GM21717 (cell line): ENCODE data around the gene GZMM.

Experiments
- ATAC-seq: cut with Tn5 transposase; IDR thresholded peaks from one replicate; pipeline ENCODE4 v1.9.1; 2021; ENCODE audit warnings: mild to moderate bottlenecking, moderate library complexity; ENCODE audit not compliant: unreplicated experiment

Gene GZMM

DNA sequence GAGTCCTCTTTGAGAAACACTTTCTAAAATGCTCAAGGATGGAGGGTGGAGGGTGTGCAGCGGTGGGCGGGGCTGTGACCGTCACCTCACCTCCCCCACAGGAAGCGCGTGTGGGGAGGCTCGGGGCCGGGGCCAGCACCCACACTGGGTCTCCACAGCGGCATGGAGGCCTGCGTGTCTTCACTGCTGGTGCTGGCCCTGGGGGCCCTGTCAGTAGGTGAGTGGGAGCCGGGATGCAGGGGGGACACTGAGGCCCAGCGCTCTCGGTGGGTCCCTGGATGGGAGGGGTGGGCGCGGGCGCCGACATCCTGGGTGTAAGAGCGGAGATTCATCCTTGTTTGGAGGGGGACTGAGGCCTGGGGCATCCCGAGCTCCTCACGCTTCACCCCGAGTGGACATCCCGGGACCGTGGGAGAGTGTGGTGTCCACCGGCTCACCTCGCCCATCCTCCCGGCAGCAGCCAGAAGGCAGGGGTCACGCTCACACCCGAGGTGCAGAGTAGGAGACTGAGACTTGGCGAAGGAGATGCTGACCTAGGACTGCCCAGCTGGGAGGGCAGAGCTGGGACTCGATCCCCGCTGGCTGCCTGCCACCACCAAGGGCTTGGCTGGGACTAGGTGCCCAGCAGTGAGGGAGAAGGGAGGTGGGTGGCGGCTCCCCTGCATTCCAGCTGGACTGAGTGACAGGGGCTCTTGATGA is at the start of gene GZMM:
Gene GZMM (plus strand): TSS at position 144 of the 699 bp plus-strand sequence. CDS start 19 bp downstream, at position 163.
- no peak for ATAC-seq

DNA sequence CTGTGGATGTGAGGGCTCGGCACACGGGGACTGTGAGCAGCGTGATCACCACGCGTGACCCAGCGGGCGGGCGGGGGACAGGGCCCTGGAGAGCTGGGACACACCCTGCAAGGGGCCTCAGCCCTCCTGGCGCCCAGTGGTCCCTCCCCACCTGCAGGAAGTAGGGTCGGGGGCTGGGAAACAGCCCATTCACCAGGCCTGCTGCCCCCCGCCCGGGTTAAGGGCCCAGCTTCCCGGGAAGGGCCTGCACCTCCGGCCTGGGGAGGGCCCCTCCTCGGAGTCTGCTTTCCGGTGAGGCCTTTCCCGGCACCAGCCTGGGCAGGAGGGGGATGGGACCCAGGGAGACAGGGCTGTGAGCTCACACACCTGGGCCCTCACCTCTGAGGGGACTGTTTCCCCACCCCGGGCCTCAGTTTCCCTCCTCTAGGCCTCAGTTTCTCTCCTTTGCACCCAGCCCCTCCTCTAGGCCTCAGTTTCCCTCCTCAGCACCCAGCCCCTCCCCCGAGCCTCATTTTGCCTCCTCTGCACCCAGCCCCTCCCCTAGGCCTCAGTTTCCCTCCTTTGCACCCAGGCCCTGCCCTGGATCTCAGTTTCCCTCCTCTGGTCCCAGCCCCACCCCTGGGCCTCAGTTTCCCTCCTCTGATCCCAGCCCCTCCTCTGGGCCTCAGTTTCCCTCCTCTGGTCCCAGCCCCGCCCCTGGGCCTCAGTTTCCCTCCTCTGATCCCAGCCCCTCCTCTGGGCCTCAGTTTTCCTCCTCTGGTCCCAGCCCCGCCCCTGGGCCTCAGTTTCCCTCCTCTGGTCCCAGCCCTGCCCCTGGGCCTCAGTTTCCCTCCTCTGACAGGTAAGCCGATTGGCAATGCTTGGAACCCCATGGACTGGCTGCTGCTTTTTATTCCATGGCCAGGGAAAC is 49.4 kb upstream of the GZMM start:
- no peak for ATAC-seq

- ATAC-seq: no peak
These were observed 48.8 kb upstream of the GZMM start for GRCh38 chr19:495081-495401.

- no peak for ATAC-seq
These were observed 48.3 kb upstream of the GZMM start for GRCh38 chr19:495402-496111.

DNA sequence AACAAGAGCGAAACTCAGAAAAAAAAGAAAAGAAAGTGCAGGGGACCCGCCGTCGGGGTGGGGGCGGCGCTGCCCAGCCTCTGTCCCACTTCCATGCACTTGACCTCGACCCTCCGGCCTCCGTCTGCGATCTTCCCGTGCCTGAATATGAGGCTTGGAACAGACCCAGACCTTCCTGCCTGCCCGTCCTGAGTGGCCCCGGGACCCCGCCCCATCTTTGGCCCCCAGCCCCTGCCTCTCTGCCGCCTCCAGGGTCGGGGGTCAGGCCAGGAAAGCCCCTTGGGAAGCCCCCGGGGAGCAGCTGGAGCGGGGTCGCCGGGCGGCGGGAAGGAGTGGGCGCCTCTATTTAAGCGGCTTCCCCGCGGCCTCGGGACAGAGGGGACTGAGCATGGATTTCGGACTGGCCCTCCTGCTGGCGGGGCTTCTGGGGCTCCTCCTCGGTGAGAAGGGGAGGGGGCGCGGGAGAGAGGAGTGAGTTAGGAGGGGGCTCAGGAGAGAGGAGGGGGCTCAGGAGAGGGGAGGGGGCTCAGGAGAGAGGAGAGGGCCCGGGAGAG is 47.7 kb upstream of the GZMM start, which contains the start of gene MADCAM1:
Gene MADCAM1 (plus strand): TSS at position 375 of the 554 bp plus-strand sequence. CDS start 14 bp downstream, at position 389.
- no peak for ATAC-seq

DNA sequence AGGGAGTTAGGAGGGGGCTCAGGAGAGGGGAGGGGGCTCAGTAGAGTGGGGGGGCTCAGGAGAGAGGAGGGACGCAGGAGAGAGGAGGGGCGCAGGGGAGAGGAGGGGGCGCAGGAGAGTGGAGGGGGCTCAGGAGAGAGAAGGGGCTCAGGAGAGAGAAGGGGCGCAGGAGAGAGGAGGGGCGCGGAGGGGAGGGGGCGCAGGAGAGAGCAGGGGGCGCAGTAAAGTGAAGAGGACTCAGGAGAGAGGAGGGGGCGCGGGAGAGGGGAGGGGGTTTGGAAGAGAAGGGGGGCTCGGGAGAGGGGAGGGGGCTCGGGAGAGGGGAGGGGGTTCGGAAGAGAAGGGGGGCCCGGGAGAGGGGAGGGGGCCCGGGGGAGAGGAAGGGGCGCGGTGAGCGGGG is 46.9 kb upstream of the GZMM start:
- no peak for ATAC-seq

DNA sequence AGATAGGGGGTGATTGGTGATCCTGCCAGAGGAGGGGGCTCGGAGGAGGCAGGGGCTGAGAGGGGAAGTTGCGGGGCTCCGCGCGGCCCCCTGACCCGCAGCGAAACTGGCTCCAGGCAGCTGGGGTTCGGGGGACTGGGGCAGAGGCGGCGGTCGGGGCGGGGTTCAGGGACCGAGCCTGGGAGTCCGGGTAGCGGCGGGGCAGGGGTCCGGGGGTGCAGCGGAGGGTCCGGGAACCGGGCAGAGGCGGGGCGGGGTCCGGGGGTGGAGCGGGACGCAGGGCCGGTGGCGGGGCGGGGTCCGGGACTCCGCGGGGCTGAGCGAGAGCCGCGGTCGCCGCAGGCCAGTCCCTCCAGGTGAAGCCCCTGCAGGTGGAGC is 46.4 kb upstream of the GZMM start:
- no peak for ATAC-seq

- no peak for ATAC-seq
These were observed 45.9 kb upstream of the GZMM start for GRCh38 chr19:497869-498510.

DNA sequence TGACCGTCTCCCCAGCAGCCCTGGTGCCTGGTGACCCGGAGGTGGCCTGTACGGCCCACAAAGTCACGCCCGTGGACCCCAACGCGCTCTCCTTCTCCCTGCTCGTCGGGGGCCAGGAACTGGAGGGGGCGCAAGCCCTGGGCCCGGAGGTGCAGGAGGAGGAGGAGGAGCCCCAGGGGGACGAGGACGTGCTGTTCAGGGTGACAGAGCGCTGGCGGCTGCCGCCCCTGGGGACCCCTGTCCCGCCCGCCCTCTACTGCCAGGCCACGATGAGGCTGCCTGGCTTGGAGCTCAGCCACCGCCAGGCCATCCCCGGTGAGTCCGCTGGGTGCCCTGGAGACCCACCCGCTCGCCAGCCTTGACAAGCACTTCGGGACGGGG is 45.4 kb upstream of the GZMM start:
- no peak for ATAC-seq

- ATAC-seq: no peak
These were observed 44.8 kb upstream of the GZMM start for GRCh38 chr19:498977-499623.

- ATAC-seq: no peak
These were observed 42.2 kb upstream of the GZMM start for GRCh38 chr19:501646-502045.

DNA sequence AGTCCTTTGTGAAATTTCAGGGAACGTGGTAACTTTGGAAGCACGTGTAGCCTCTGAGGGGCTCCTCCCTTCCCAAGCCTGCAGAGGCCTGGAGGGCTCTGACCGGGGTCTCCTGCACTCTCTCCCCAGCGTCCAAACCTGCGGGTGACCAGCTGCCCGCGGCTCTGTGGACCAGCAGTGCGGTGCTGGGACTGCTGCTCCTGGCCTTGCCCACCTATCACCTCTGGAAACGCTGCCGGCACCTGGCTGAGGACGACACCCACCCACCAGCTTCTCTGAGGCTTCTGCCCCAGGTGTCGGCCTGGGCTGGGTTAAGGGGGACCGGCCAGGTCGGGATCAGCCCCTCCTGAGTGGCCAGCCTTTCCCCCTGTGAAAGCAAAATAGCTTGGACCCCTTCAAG is 39.2 kb upstream of the GZMM start:
- ATAC-seq: no peak

DNA sequence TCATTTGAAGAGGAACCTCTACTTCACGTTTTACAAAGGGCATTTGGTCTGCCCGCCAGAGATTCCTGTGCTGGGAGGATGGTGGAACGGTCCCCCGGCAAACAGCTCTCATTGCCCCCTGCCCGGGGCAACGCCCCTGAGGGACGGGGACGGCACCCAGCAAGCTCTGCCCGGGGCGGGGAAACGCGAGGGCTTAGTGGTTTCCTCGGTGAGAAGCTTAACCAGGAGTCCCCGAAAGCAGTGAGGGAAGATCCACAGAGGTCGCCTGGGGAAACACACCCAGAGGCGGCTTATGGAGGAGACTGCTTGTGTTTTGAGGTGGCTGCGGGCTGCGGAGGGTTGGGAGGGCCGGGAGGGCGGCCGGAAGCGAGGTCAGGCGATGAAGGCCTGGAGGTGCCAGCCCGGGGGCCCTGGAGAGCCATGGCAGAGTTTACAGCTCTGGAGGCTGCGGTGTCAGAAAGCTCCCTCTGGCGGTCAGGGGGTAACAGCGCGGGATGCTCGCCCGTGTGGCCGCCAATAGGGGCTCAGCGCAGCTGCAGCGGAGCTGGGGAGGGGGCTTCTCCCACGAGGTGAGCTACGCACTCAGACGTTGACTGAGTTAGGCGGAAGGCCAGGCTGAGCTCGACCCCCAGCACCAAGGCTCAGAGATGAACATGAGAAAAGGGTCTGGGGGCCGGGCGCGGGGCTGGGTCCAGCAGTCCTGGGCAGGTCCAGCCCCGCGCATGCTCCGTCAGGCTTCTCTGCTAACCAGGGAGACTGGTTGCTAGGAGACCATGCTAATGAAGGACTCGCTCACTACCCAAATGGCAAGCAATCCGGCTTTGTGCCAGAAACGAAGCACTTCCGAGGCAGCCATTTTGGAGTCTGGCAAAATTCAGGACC is 37.2 kb upstream of the GZMM start:
- peak; percentile 48 for ATAC-seq

DNA sequence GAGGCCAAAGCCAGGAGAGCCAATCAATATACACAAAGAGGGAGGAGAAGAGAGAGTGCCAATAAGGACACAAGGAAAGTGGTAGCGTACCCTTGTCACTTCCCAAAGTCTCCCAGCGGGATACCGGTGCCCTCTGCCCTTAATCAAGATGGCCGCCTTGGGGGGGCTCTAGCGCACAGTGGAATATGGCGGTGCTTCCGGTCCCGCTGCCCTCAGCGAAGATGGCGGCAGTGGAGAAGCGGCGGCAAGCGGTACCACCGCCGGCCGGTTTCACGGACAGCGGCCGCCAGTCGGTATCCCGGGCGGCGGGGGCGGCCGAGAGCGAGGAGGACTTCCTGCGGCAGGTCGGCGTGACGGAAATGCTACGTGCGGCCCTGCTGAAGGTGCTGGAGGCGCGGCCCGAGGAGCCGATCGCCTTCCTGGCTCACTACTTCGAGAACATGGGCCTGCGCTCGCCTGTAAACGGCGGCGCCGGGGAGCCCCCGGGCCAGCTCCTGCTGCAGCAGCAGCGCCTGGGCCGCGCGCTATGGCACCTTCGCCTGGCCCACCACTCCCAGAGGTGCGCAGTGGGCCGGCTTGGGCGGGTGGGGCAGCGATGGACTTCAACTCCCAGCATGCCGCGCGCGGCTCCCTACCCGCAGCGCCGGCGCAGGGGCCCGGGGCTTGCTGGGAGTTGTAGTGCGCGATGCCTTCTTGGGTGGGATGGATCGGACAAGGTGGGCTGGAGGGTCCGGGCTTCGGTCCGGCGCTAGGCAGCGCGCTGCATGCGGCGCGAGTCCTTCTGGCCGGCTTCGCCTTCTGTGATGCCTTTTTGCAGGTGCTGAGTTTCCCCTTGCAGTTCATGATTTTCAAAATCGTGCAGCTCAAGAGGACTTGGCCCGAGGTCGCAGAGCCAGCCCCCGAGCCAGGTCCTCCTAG is 36.3 kb upstream of the GZMM start, which contains the start of gene TPGS1:
Gene TPGS1 (plus strand): TSS at position 212 of the 918 bp plus-strand sequence. CDS start 10 bp downstream, at position 222.
- peak; percentile 56 for ATAC-seq

GRCh38 chr19:508204-509150 is 35.4 kb upstream of the GZMM start:
- no peak for ATAC-seq

DNA sequence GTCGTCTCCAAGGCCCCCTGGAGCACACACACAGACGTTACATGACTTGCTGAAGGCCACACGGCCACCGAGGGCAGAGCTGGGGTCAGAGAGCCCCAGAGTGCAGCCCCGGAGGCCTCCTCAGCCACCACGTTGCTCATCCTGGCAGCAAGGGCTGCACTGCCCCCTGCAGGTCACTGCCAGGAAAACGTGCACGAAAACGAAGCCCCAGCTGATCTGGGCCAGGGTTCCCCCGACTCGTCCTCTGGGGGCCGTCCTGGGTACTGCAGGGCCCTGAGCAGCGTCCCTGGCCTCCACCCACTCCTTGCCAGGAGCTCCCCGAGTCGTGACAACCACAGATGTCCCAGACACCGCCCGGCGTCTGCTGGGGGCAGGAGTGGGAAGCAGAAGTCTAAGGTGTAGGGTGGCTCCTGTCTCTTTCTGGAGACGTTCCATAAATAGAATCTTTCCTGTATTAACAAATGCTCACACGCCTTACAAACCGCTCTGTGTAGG is 33.2 kb upstream of the GZMM start:
- ATAC-seq: no peak
